ENCODE results near the gene FHOD3. TPM values are rescaled to one million over a fixed set of nuclear protein-coding genes. Genes with fewer than 3 reads are reported as not detected.

Gene FHOD3
- total RNA-seq, 1 donor from 2014 or later: 16.3 TPM

GRCh38 chr18:36360256-36360909 is 62.9 kb downstream of the FHOD3 start:
- Mint-ChIP-seq H3K4me3 (no peak overlapping the region), H3K27me3 (ENCODE audit: low read depth) (no peaks in the 10 kb centered on the region), H3K27ac (no peak overlapping the region), H3K9me3 (peaks cover 12% of the 10 kb centered on the region), H3K36me3 (peaks cover 2% of the 10 kb centered on the region), H3K4me1 (no peaks in the 10 kb centered on the region)
- DNase-seq (ENCODE audit: low spot score in 2 of 2, unreplicated experiment in 2 of 2): no peak
- TF ChIP-seq, protein P1, sequence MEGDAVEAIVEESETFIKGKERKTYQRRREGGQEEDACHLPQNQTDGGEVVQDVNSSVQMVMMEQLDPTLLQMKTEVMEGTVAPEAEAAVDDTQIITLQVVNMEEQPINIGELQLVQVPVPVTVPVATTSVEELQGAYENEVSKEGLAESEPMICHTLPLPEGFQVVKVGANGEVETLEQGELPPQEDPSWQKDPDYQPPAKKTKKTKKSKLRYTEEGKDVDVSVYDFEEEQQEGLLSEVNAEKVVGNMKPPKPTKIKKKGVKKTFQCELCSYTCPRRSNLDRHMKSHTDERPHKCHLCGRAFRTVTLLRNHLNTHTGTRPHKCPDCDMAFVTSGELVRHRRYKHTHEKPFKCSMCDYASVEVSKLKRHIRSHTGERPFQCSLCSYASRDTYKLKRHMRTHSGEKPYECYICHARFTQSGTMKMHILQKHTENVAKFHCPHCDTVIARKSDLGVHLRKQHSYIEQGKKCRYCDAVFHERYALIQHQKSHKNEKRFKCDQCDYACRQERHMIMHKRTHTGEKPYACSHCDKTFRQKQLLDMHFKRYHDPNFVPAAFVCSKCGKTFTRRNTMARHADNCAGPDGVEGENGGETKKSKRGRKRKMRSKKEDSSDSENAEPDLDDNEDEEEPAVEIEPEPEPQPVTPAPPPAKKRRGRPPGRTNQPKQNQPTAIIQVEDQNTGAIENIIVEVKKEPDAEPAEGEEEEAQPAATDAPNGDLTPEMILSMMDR (IDR thresholded peaks at IDR 0.05; ENCODE audit: unreplicated experiment): no peak

DNA sequence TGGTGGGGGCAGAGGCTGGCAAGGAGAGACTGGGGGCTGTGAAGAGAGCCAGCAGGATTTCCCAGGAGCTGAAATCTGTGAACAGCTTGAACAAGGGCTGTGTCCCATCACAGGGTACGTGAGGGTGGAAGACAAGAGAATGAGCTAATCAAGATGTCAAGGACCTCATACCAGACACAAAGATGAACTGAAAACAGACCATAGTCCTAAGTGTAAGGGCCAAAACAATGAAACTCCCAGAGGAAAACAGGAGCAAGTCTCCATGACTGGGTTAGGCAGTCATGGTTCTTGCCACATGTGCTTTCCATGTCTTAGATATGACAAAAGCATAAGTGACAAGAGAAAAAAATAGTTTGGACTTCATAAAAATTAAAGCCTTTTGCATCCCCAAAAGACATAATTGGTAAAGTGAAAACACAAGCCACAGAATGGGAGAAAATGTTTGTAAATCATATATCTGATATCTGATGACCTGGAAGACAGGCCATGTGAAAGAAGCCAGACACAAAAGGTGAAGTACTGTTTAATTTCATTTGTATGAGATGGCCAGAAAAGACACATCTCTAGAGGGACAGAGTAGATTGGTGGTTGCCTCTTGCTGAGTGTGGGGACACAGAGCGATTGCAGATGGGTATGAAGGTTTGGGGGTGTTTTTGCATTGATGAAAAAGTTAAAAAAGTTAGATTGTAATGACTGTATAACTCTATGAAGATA is 67.6 kb downstream of the FHOD3 start:
- Mint-ChIP-seq H3K4me3 (no peak overlapping the region), H3K36me3 (peaks cover 2% of the 10 kb centered on the region), H3K27ac (no peak overlapping the region), H3K27me3 (ENCODE audit: low read depth) (no peaks in the 10 kb centered on the region), H3K4me1 (no peaks in the 10 kb centered on the region), H3K9me3 (peaks cover 12% of the 10 kb centered on the region)
- TF ChIP-seq, protein P1 (IDR thresholded peaks at IDR 0.05; ENCODE audit: unreplicated experiment): no peak
- no peak for DNase-seq (ENCODE audit: low spot score in 2 of 2, unreplicated experiment in 2 of 2)

DNA sequence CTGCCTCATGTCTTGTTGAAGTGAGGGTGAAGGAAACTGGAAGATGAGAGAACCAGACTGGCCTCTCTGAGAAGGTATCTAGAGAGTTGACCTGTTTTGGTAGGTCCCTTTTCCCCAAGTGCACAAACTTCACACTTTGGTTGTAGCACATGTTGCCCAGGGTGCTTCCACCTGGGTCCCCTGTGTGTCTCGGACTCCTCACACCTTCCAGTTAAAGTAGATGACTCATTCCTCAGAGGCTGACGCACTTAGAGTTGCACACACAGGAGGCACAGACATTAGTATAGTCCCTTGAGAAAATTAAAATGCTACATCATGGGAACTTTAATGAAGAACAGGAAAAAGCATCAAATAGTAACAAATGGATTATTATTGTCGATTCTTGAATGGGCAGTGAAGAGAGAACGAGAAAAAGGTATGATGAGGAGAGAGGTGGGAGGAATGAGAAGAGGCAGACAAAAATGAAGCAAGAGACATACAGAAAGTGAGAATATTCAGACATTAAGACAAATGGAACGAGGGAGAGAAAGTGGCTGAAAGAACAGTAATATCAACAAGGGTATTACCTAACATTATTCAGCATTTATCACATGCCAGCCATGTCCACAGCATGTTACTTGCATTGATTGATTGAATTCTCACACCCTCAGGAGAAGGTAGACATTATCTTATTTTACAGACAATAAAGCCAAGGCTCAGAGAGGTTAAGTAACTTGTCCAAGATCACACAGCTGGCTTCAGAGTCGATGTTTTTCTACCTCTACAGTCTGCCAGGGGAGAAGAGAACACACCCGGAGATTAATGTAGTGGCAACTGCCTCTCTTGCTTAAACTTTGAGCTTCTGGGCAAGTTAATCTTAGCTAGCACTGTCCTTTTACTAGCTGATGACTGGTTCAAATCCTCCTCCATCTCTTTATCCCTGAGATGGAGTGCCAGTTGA is 68.6 kb downstream of the FHOD3 start:
- H3K4me3 Mint-ChIP-seq: no peak overlapping the region
- DNase-seq (ENCODE audit: low spot score in 2 of 2, unreplicated experiment in 2 of 2): no peak
- H3K9me3 Mint-ChIP-seq: peaks cover 18% of the 10 kb centered on the region
- no peak overlapping the region for H3K27ac Mint-ChIP-seq
- no peaks in the 10 kb centered on the region for H3K4me1 Mint-ChIP-seq
- peaks cover 2% of the 10 kb centered on the region for H3K36me3 Mint-ChIP-seq
- H3K27me3 Mint-ChIP-seq (ENCODE audit: low read depth): peaks cover under 1% of the 10 kb centered on the region
- TF ChIP-seq, protein P1 (IDR thresholded peaks at IDR 0.05; ENCODE audit: unreplicated experiment): no peak

GRCh38 chr18:36366994-36367839 is 69.7 kb downstream of the FHOD3 start:
- Mint-ChIP-seq H3K9me3 (peaks cover 27% of the 10 kb centered on the region), H3K27me3 (ENCODE audit: low read depth) (peaks cover 2% of the 10 kb centered on the region), H3K4me3 (no peak overlapping the region), H3K4me1 (no peaks in the 10 kb centered on the region), H3K36me3 (peaks cover 2% of the 10 kb centered on the region), H3K27ac (no peak overlapping the region)
- TF ChIP-seq, protein P1 (IDR thresholded peaks at IDR 0.05; ENCODE audit: unreplicated experiment): no peak
- DNase-seq (ENCODE audit: low spot score in 2 of 2, unreplicated experiment in 2 of 2): no peak

DNA sequence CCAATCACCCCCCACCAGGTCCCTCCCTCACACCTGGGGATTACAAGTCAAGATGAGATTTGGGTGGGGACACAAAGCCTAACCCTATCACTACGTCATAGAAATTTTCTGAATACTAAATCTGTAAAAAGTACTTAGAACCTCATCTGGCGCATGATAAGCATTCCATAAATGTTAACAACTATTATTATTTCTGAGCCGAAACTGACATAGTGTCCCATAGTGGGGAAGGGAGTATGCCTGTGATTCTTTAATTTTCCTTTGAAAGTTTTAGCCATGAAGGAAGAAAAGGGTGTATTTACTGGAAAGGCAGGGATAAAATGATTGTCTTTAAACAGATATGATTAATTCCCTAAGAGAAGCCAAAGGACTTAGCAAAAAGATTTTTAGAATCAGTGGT is 71.4 kb downstream of the FHOD3 start:
- Mint-ChIP-seq H3K4me3 (no peak overlapping the region), H3K27ac (no peak overlapping the region), H3K27me3 (ENCODE audit: low read depth) (peaks cover 2% of the 10 kb centered on the region), H3K4me1 (peaks cover 3% of the 10 kb centered on the region), H3K36me3 (no peaks in the 10 kb centered on the region), H3K9me3 (peaks cover 18% of the 10 kb centered on the region)
- DNase-seq (ENCODE audit: low spot score in 2 of 2, unreplicated experiment in 2 of 2): no peak
- TF ChIP-seq, protein P1 (IDR thresholded peaks at IDR 0.05; ENCODE audit: unreplicated experiment): no peak
